Cortex of kidney (tissue), 1 donor: ENCODE results near the gene TMEM130.

Experiments
- DNase-seq: peaks from one replicate; lab custom pipeline; 2025; lab: John Stamatoyannopoulos, UW

TMEM130 gene

DNA sequence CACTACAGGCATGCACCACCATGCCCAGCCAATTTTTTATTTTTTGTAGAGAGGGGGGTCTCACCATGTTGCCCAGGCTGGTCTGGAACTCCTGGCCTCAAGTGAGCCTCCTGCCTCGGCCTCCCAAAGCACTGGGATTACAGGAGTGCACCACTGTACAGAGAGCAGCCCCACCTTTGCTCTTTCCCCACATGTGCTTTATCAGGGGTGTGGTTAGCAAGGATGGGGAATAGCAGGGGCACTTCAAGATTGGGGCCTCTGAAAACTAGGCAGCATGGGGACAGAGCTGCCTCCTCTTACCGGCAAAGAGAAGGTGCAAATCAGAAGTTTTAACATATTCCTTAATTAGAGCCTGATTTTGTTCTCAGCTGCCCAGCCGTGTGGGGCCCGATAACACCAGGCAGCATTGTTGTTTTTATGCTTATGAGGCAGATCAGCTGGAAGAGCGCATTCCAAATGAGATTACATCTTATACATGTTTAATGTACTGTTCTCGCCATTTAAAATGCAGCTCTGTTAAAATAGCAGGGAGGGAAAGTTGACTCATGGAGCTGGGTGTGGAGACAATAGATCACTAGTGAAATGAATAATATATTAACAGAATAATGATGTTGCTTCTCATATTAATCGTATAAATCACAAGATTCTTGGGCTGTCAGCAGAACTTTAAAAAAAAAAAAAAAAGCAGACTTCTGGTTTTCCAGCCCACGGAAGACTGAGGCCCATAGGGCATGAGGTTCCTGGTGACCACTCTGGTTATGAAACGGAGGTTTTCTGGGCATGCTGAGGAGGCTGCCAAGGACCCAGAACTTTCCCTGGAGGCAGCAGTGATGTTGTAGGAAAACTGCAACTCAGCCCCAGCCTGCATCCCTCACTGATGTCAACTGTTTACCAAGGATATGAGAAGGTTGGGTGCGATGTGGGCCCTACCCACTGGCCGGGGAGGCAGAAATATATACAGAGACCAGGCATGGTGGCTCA lies 62.5 kb downstream of the TMEM130 start:
- DNase-seq, result no peak

GRCh38 chr7:98805956-98806838 lies 63.6 kb downstream of the TMEM130 start:
- DNase-seq, result no peak

- no peak for DNase-seq
These were observed 67.1 kb downstream of the TMEM130 start for GRCh38 chr7:98802781-98803110.

- DNase-seq, result no peak
These were observed 67.6 kb downstream of the TMEM130 start for GRCh38 chr7:98802088-98802780.

DNA sequence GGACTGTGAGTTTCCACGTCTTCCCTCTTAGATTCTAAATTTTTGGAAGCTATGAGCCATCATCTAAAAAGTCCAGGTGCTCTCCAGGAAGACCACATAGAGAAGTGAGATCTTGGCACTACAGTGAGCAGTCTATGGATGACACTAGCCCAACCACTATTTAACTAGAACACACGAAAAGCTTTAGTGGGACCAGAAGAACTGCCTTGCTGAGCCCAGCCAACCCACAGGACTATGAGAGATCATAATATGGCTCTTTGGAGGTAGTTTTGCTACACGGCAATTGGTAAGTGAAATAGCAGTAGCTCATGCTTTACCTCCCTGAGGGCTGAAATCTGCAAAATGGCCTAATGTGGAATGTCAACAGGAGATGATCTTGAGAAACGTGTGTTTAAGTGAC lies 68.8 kb downstream of the TMEM130 start:
- DNase-seq, result no peak

DNA sequence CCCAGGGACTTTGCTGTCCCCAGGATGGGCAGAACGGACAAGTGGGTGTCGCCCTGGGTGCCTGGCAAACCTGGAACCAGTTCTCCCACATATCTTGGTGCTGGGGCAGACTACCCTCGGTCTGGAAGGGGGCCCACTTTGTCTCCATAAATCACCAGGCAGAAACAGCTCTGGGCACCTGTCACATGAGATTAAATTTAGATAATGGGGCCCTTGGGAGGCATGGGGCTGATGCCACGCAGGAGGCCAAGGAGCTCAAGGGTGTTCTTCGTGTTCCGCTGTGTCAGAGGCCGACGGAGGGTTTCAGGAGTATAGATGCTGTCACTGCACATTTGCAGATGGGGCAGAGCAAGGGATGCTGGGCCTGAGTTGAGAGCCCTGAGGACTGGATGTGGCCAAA lies 72.7 kb downstream of the TMEM130 start:
- no peak for DNase-seq
